GM18858 (cell line): Measurements from ENCODE around the gene SDCBP2.
A peak's percentile ranks its signal among the peaks of the same experiment; 100 is the strongest.

Experiments
- ATAC-seq: cut with Tn5 transposase; IDR thresholded peaks from one replicate; pipeline ENCODE4 v1.9.1; 2021; ENCODE audit not compliant: unreplicated experiment

The SDCBP2 gene

GRCh38 chr20:1331801-1332453 lies 3.0 kb upstream of the SDCBP2 start:
- no peak for ATAC-seq

- ATAC-seq, result no peak
These were observed 2.2 kb upstream of the SDCBP2 start for GRCh38 chr20:1331101-1331500.

GRCh38 chr20:1330075-1330830 lies 1.3 kb upstream of the SDCBP2 start:
- no peak for ATAC-seq

- no peak for ATAC-seq
These were observed 886 bp downstream of the SDCBP2 start for GRCh38 chr20:1327827-1328679.

- no peak for ATAC-seq
These were observed 1.7 kb downstream of the SDCBP2 start for GRCh38 chr20:1327241-1327653.

GRCh38 chr20:1326031-1326930 lies 2.7 kb downstream of the SDCBP2 start:
- ATAC-seq, result no peak

GRCh38 chr20:1325173-1326030 lies 3.5 kb downstream of the SDCBP2 start:
- ATAC-seq, result peak; percentile 72

- no peak for ATAC-seq
These were observed 4.3 kb downstream of the SDCBP2 start for GRCh38 chr20:1324598-1325172.

- no peak for ATAC-seq
These were observed 4.9 kb downstream of the SDCBP2 start for GRCh38 chr20:1323830-1324597.

GRCh38 chr20:1323256-1323655 lies 5.7 kb downstream of the SDCBP2 start:
- ATAC-seq, result no peak

- no peak for ATAC-seq
These were observed 6.3 kb downstream of the SDCBP2 start for GRCh38 chr20:1322511-1323245.

- no peak for ATAC-seq
These were observed 7.3 kb downstream of the SDCBP2 start for GRCh38 chr20:1321654-1321939.

- ATAC-seq, result no peak
These were observed 7.9 kb downstream of the SDCBP2 start for GRCh38 chr20:1320902-1321653.

GRCh38 chr20:1320016-1320415 lies 8.9 kb downstream of the SDCBP2 start:
- ATAC-seq, result no peak

- ATAC-seq, result no peak
These were observed 9.5 kb downstream of the SDCBP2 start for GRCh38 chr20:1319462-1319861.

- ATAC-seq, result no peak
These were observed 9.9 kb downstream of the SDCBP2 start for GRCh38 chr20:1319051-1319450.

GRCh38 chr20:1317545-1318255 lies 11.2 kb downstream of the SDCBP2 start:
- no peak for ATAC-seq
